SK-N-SH treated with all-trans-retinoic acid at 6 μM for 48 hours (cell line): Measurements from ENCODE around the gene TSSK6.

ENCODE experiments used
- ATAC-seq: fragments of 200-7000 bp; cut with Tn5 transposase; 3 replicates; pipeline ENCODE4 v1.9.1; 2020; ENCODE audit warnings: mild to moderate bottlenecking, moderate library complexity
- ARNTL ChIP-seq: fragments of 450-650 bp; formaldehyde crosslinking; IDR thresholded peaks from 2 replicates; pipeline ENCODE4 v1.5.0; 2020; ENCODE audit warnings: low read depth, mild to moderate bottlenecking, moderate library complexity, borderline replicate concordance
- ESRRG ChIP-seq: fragments of 250-450 bp; sonication (Bioruptor Pico); IDR thresholded peaks from 2 replicates; pipeline ENCODE4 v1.6.1; 2021; ENCODE audit warnings: mild to moderate bottlenecking
- GLIS3 ChIP-seq: fragments of 250-450 bp; sonication (Bioruptor Pico); IDR thresholded peaks from 2 replicates; pipeline ENCODE4 v1.5.0; 2020; ENCODE audit warnings: mild to moderate bottlenecking, moderate library complexity
- ISL1 ChIP-seq: fragments of 250-450 bp; sonication (Bioruptor Pico); IDR thresholded peaks from 2 replicates; pipeline ENCODE4 v2.1.2; 2022; ENCODE audit warnings: mild to moderate bottlenecking, moderate library complexity
- OSR1 ChIP-seq: fragments of 250-450 bp; sonication (Bioruptor Pico); IDR thresholded peaks from 2 replicates; pipeline ENCODE4 v1.8.0; 2022; ENCODE audit warnings: moderate library complexity, mild to moderate bottlenecking, inconsistent platforms
- PPARA ChIP-seq: fragments of 250-450 bp; sonication (Bioruptor Pico); IDR thresholded peaks from 2 replicates; pipeline ENCODE4 v1.5.0; 2020; ENCODE audit warnings: mild to moderate bottlenecking, borderline replicate concordance
- RARB ChIP-seq: fragments of 250-450 bp; sonication (Bioruptor Pico); IDR thresholded peaks from 2 replicates; pipeline ENCODE4 v1.8.0; 2021; ENCODE audit warnings: mild to moderate bottlenecking, moderate library complexity
- SNAI2 ChIP-seq: fragments of 250-450 bp; sonication (Bioruptor Pico); IDR thresholded peaks from 2 replicates; pipeline ENCODE4 v1.5.0; 2020; ENCODE audit warnings: mild to moderate bottlenecking, moderate library complexity
- TCF4 ChIP-seq: fragments of 250-450 bp; sonication (Bioruptor Pico); IDR thresholded peaks from 2 replicates; pipeline ENCODE4 v1.8.0; 2021; ENCODE audit warnings: mild to moderate bottlenecking, moderate library complexity, borderline replicate concordance
- TOX ChIP-seq: fragments of 250-450 bp; sonication (Bioruptor Pico); IDR thresholded peaks from 2 replicates; pipeline ENCODE4 v1.8.0; 2021; ENCODE audit warnings: mild to moderate bottlenecking, moderate library complexity, borderline replicate concordance
- ZC3H10 ChIP-seq: fragments of 250-450 bp; sonication (Bioruptor Pico); IDR thresholded peaks from 2 replicates; pipeline ENCODE4 v1.5.1; 2021; ENCODE audit warnings: mild to moderate bottlenecking, moderate library complexity
- ZFP30 ChIP-seq: fragments of 450-650 bp; formaldehyde crosslinking; IDR thresholded peaks from 2 replicates; pipeline ENCODE4 v1.5.0; 2022; ENCODE audit warnings: mild to moderate bottlenecking, moderate library complexity
- ZNF565 ChIP-seq: fragments of 450-650 bp; formaldehyde crosslinking; conservative IDR thresholded peaks from 2 replicates; pipeline ENCODE4 v1.5.0; 2020; ENCODE audit warnings: low read depth, mild to moderate bottlenecking, moderate library complexity
- ZNF70 ChIP-seq: fragments of 450-650 bp; formaldehyde crosslinking; IDR thresholded peaks from 2 replicates; pipeline ENCODE4 v1.5.0; 2020; ENCODE audit warnings: mild to moderate bottlenecking, moderate library complexity
- ZNF8 ChIP-seq: fragments of 450-650 bp; formaldehyde crosslinking; IDR thresholded peaks from 2 replicates; pipeline ENCODE4 v1.5.0; 2020; ENCODE audit warnings: mild to moderate bottlenecking, moderate library complexity
- TF ChIP-seq, protein P1 (sequence below): fragments of 250-450 bp; sonication (Bioruptor Pico); IDR thresholded peaks from 2 replicates; pipeline ENCODE4 v1.5.0; 2020; ENCODE audit warnings: mild to moderate bottlenecking, moderate library complexity
- TF ChIP-seq, protein P2 (sequence below): fragments of 250-450 bp; sonication (Bioruptor Pico); IDR thresholded peaks from 2 replicates; pipeline ENCODE4 v1.8.0; 2021; ENCODE audit warnings: low read depth, mild to moderate bottlenecking, moderate library complexity, borderline replicate concordance
- TF ChIP-seq, protein P3 (sequence below): fragments of 250-450 bp; sonication (Bioruptor Pico); IDR thresholded peaks from 2 replicates; pipeline ENCODE4 v1.8.0; 2020; ENCODE audit warnings: mild to moderate bottlenecking, moderate library complexity, borderline replicate concordance
- TF ChIP-seq, protein P4 (sequence below): fragments of 250-450 bp; sonication (Bioruptor Pico); IDR thresholded peaks from 2 replicates; pipeline ENCODE4 v1.5.1; 2021; ENCODE audit warnings: mild to moderate bottlenecking, moderate library complexity

Gene TSSK6

DNA sequence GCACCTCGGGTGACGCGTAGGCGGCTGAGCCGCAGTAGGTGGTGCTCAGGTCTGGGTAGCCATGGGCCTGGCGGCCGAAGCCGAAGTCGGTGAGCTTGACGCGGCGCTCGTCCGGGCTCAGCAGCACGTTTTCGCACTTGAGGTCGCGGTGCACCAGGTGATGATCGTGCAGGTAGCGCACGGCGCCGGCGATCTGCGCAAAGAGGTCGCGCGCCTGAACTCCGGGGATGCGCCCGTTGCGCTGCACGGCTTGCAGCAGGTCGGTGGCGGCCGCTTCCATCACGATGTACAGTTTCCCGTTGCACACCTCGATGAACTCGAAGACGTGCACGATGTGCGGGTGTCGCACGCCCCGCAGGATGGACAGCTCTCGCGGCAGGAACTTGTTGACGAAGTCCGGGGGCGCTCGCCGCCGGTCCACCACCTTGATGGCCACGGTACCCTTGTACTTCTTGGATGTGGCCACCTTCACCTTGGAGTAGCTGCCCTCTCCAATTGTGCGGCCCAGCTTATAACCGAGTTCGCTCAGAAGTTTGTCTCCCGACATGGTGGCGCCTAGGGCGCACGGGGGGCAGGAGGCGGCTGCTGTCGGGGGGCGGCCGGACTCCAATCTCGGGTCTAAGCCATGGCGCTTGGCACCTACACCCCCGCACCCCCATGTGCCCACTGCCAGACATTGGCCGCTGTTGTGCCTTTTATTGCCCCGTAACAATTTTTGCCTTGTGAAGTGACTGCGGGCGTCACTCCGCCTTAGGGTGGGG is at the start of gene TSSK6:
Gene TSSK6, minus strand, starts transcription at position 668 of the 761 bp plus-strand sequence. Its CDS starts 121 bp downstream, at position 547.
- no peak for ATAC-seq
- TF ChIP-seq TCF4 (CRISPR knock-in tag): no peak
- TF ChIP-seq ZNF8 (CRISPR knock-in tag): no peak
- no peak for TF ChIP-seq TOX
- TF ChIP-seq, protein P1, sequence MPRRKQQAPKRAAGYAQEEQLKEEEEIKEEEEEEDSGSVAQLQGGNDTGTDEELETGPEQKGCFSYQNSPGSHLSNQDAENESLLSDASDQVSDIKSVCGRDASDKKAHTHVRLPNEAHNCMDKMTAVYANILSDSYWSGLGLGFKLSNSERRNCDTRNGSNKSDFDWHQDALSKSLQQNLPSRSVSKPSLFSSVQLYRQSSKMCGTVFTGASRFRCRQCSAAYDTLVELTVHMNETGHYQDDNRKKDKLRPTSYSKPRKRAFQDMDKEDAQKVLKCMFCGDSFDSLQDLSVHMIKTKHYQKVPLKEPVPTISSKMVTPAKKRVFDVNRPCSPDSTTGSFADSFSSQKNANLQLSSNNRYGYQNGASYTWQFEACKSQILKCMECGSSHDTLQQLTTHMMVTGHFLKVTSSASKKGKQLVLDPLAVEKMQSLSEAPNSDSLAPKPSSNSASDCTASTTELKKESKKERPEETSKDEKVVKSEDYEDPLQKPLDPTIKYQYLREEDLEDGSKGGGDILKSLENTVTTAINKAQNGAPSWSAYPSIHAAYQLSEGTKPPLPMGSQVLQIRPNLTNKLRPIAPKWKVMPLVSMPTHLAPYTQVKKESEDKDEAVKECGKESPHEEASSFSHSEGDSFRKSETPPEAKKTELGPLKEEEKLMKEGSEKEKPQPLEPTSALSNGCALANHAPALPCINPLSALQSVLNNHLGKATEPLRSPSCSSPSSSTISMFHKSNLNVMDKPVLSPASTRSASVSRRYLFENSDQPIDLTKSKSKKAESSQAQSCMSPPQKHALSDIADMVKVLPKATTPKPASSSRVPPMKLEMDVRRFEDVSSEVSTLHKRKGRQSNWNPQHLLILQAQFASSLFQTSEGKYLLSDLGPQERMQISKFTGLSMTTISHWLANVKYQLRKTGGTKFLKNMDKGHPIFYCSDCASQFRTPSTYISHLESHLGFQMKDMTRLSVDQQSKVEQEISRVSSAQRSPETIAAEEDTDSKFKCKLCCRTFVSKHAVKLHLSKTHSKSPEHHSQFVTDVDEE (CRISPR knock-in tag): no peak
- TF ChIP-seq ZC3H10: no peak
- no peak for TF ChIP-seq PPARA (CRISPR knock-in tag)
- TF ChIP-seq OSR1: no peak
- no peak for TF ChIP-seq ZNF70 (CRISPR knock-in tag)
- TF ChIP-seq ZFP30 (CRISPR knock-in tag): no peak
- TF ChIP-seq ZNF565: no peak
- TF ChIP-seq, protein P2, sequence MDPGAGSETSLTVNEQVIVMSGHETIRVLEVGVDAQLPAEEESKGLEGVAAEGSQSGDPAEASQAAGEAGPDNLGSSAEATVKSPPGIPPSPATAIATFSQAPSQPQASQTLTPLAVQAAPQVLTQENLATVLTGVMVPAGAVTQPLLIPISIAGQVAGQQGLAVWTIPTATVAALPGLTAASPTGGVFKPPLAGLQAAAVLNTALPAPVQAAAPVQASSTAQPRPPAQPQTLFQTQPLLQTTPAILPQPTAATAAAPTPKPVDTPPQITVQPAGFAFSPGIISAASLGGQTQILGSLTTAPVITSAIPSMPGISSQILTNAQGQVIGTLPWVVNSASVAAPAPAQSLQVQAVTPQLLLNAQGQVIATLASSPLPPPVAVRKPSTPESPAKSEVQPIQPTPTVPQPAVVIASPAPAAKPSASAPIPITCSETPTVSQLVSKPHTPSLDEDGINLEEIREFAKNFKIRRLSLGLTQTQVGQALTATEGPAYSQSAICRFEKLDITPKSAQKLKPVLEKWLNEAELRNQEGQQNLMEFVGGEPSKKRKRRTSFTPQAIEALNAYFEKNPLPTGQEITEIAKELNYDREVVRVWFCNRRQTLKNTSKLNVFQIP (CRISPR knock-in tag): no peak

DNA sequence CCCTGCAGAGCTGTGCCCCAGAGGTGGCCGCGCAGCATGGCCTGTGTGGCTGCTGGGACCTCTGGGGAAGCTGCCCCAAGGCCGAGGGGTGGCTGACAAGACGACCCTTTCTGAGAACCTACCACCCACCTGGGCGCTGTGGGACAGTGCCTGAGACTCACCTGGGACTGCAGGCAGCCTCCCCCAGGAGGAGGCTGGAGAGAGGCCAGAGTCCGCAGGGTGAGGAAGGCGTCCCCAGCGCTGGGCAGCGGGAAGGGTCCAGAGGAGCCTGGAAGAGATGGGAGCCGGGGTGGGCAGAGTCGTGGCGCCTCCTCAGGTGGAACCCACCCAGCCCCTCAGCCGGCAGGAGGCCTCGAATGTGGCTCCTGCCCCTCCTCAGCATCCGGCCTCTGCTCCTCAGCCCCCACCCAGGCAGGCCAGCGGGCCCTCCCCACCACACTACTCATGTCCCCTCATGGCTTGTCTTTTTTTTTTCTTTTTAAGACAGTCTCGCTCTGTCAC is 48.0 kb upstream of the TSSK6 start:
- ATAC-seq: no peak
- TF ChIP-seq ZNF565: no peak
- TF ChIP-seq ARNTL (CRISPR knock-in tag): no peak
- no peak for TF ChIP-seq ZNF70 (CRISPR knock-in tag)
- no peak for TF ChIP-seq ESRRG (CRISPR knock-in tag)
- no peak for TF ChIP-seq RARB
- TF ChIP-seq PPARA (CRISPR knock-in tag): no peak
- TF ChIP-seq, protein P3, sequence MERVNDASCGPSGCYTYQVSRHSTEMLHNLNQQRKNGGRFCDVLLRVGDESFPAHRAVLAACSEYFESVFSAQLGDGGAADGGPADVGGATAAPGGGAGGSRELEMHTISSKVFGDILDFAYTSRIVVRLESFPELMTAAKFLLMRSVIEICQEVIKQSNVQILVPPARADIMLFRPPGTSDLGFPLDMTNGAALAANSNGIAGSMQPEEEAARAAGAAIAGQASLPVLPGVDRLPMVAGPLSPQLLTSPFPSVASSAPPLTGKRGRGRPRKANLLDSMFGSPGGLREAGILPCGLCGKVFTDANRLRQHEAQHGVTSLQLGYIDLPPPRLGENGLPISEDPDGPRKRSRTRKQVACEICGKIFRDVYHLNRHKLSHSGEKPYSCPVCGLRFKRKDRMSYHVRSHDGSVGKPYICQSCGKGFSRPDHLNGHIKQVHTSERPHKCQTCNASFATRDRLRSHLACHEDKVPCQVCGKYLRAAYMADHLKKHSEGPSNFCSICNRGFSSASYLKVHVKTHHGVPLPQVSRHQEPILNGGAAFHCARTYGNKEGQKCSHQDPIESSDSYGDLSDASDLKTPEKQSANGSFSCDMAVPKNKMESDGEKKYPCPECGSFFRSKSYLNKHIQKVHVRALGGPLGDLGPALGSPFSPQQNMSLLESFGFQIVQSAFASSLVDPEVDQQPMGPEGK (CRISPR knock-in tag): no peak
- no peak for TF ChIP-seq SNAI2
- TF ChIP-seq, protein P2 (CRISPR knock-in tag): no peak
- no peak for TF ChIP-seq OSR1
- TF ChIP-seq ISL1: no peak
- no peak for TF ChIP-seq TCF4 (CRISPR knock-in tag)
- TF ChIP-seq, protein P4, sequence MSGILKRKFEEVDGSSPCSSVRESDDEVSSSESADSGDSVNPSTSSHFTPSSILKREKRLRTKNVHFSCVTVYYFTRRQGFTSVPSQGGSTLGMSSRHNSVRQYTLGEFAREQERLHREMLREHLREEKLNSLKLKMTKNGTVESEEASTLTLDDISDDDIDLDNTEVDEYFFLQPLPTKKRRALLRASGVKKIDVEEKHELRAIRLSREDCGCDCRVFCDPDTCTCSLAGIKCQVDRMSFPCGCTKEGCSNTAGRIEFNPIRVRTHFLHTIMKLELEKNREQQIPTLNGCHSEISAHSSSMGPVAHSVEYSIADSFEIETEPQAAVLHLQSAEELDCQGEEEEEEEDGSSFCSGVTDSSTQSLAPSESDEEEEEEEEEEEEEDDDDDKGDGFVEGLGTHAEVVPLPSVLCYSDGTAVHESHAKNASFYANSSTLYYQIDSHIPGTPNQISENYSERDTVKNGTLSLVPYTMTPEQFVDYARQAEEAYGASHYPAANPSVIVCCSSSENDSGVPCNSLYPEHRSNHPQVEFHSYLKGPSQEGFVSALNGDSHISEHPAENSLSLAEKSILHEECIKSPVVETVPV (CRISPR knock-in tag): no peak
- TF ChIP-seq GLIS3: no peak
- TF ChIP-seq, all 23 proteins: peak for 0

DNA sequence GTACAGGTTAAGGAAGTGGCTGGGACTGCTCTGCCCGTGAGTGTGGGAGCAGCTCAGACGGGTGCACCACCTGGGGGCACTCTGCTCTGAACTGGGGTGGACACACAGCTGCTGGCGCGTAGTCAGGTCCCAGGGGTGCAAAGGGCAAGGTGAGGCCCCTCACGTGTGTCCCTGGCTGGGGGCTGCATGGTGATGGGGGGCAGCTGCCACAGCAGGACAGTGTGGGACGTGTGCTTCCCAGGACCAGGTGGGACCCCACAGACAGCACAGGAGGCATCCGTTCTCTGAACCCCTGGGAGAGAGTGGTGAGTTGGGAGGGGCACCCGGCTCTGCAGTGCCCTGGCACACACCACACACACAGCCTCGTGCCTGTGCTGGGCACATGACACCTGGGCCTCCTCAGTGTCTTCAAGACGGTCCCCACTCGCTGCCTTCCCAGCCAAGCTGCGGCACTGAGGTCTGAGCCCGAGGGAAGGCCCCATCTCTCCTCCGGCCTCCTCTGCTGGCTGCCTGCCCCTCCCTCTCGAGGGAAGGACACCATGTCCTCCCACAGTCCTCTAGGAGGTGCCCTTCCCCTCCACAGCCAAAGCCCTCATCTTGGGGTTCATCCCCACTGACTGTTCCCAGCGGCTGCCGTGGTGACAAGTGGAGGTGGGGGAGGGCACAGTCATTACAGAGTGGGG is 47.5 kb upstream of the TSSK6 start:
- TF ChIP-seq, protein P3 (CRISPR knock-in tag): no peak
- TF ChIP-seq ZC3H10 (no peak), ZFP30 (CRISPR knock-in tag) (no peak), ZNF70 (CRISPR knock-in tag) (no peak), ISL1 (no peak), ARNTL (CRISPR knock-in tag) (no peak), ZNF565 (no peak), SNAI2 (no peak)
- ATAC-seq: peak; percentile 43; the same call in 2 of the 3 replicates
